CD14-positive monocyte (primary cell): ENCODE results near the gene SLC37A1. TPM values are rescaled to one million over a fixed set of nuclear protein-coding genes. Genes with fewer than 3 reads are reported as not detected.

Source experiments
- DNase-seq, 3 donors: peaks; one replicate each; pipeline ENCODE4 v3.0.0-alpha.2; 2011 to 2022
- H2AFZ ChIP-seq: 2 replicates; pipeline ENCODE4 v1.6.0; 2012; ENCODE audit warnings: mild to moderate bottlenecking, low read depth, low read length, inconsistent platforms; ENCODE audit not compliant: insufficient read depth, poor library complexity, severe bottlenecking
- H3K27ac ChIP-seq, 2 donors: 1 replicate in 1 of 2; 2 replicates in 1 of 2; pipeline ENCODE4 v1.5.1; 2012 to 2013; ENCODE audit warnings: low read length in 2 of 2, control low read depth in 1 of 2, inconsistent platforms in 1 of 2, low read depth in 1 of 2, mild to moderate bottlenecking in 1 of 2
- H3K27me3 ChIP-seq, 2 donors: one replicate each; pipeline versions ENCODE4 v1.6.0 to v1.6.1; 2011 to 2013; ENCODE audit warnings: low read length in 2 of 2; ENCODE audit not compliant: control insufficient read depth in 2 of 2, insufficient read depth in 2 of 2
- H3K36me3 ChIP-seq, 2 donors: replicated peaks in 1 of 2; 1 replicate in 1 of 2; 2 replicates in 1 of 2; pipeline versions ENCODE4 v1.5.1 to v1.6.1; 2012 to 2013; ENCODE audit warnings: low read length in 2 of 2, control low read depth in 1 of 2, inconsistent platforms in 1 of 2, mild to moderate bottlenecking in 1 of 2; ENCODE audit not compliant: insufficient read depth in 2 of 2, control insufficient read depth in 1 of 2
- H3K4me1 ChIP-seq, 2 donors: 1 replicate in 1 of 2; 2 replicates in 1 of 2; pipeline versions ENCODE4 v1.5.1 to v1.6.1; 2012 to 2013; ENCODE audit warnings: low read length in 2 of 2, control low read depth in 1 of 2, inconsistent platforms in 1 of 2, mild to moderate bottlenecking in 1 of 2, moderate library complexity in 1 of 2; ENCODE audit not compliant: insufficient read depth in 2 of 2, control insufficient read depth in 1 of 2
- H3K4me2 ChIP-seq: replicated peaks from 2 replicates; pipeline ENCODE3; 2012; ENCODE audit warnings: low read length, moderate library complexity, mild to moderate bottlenecking; ENCODE audit not compliant: poor library complexity, severe bottlenecking; ENCODE audit errors: extremely low read depth
- H3K4me3 ChIP-seq, 3 experiments: fragments of 200-600 bp in 1 of 3; sonication (generic) in 1 of 3; replicated peaks in 1 of 3; 1 replicate in 2 of 3; 2 replicates in 1 of 3; pipeline ENCODE4 v1.5.1; 2011 to 2013; ENCODE audit warnings: low read length in 3 of 3, mild to moderate bottlenecking in 3 of 3, control low read depth in 2 of 3, low read depth in 2 of 3, inconsistent platforms in 1 of 3, moderate library complexity in 1 of 3
- H3K79me2 ChIP-seq: 2 replicates; pipeline ENCODE4 v1.6.0; 2012; ENCODE audit warnings: mild to moderate bottlenecking, control low read depth, inconsistent platforms, low read length, moderate library complexity; ENCODE audit not compliant: insufficient read depth
- H3K9ac ChIP-seq: 2 replicates; pipeline ENCODE4 v1.6.0; 2017; ENCODE audit warnings: low read length, mild to moderate bottlenecking; ENCODE audit not compliant: insufficient read depth, poor library complexity, severe bottlenecking
- H3K9me3 ChIP-seq, 2 donors: replicated peaks in 1 of 2; 1 replicate in 1 of 2; 2 replicates in 1 of 2; pipeline versions ENCODE4 v1.5.1 to v1.6.1; 2012 to 2013; ENCODE audit warnings: low read length in 2 of 2, control low read depth in 1 of 2; ENCODE audit not compliant: control insufficient read depth in 1 of 2, insufficient read depth in 1 of 2
- H4K20me1 ChIP-seq: 2 replicates; pipeline ENCODE4 v1.6.0; 2012; ENCODE audit warnings: mild to moderate bottlenecking, low read length, control low read depth, moderate library complexity; ENCODE audit not compliant: insufficient read depth
- H3K27ac Mint-ChIP-seq, 7 donors: one replicate each; pipeline ENCODE4 v1.8.0; 2020; ENCODE audit warnings: mild to moderate bottlenecking in 7 of 7, mixed read lengths in 7 of 7, moderate library complexity in 6 of 7, inconsistent platforms in 2 of 7
- H3K27me3 Mint-ChIP-seq, 3 donors: one replicate each; pipeline ENCODE4 v1.8.0; 2021 to 2022; ENCODE audit warnings: low read depth in 3 of 3, mild to moderate bottlenecking in 3 of 3, mixed read lengths in 3 of 3, moderate library complexity in 3 of 3, inconsistent platforms in 1 of 3
- H3K36me3 Mint-ChIP-seq, 2 donors: one replicate each; pipeline ENCODE4 v1.8.0; 2020; ENCODE audit warnings: mixed read lengths in 2 of 2, inconsistent platforms in 1 of 2, mild to moderate bottlenecking in 1 of 2
- H3K4me1 Mint-ChIP-seq: one replicate; pipeline ENCODE4 v1.8.0; 2020; ENCODE audit warnings: mild to moderate bottlenecking, mixed read lengths
- H3K4me3 Mint-ChIP-seq, 2 donors: one replicate each; pipeline ENCODE4 v1.8.0; 2020; ENCODE audit warnings: mild to moderate bottlenecking in 2 of 2, mixed read lengths in 2 of 2, moderate library complexity in 1 of 2
- H3K9me3 Mint-ChIP-seq, 7 donors: one replicate each; pipeline ENCODE4 v1.8.0; 2020 to 2022; ENCODE audit warnings: mixed read lengths in 7 of 7, mild to moderate bottlenecking in 6 of 7, moderate library complexity in 6 of 7, inconsistent platforms in 2 of 7
- CTCF ChIP-seq: fragments of 200-600 bp; IDR thresholded peaks from one replicate; pipeline ENCODE4 v1.8.0; 2022; ENCODE audit warnings: antibody characterized with exemption, mild to moderate bottlenecking
- WGBS: methylation state at CpG from one replicate; pipeline ENCODE4 v1.1.5; 2013; ENCODE audit warnings: missing lambda C conversion rate; ENCODE audit not compliant: insufficient coverage; 5-methylcytosine and 5-hydroxymethylcytosine counted together
- intact Hi-C, 2 donors: fragments of 100-400 bp; cut with micrococcal nuclease; formaldehyde crosslinking; loops; one replicate each; pipeline versions ENCODE4 v1.15.0 to v1.15.1; 2023
- polyA plus RNA-seq, 3 donors: library from polyadenylated mRNA; depleted of rRNA in 1 of 3; unstranded in 2 of 3; stranded (reverse) in 1 of 3; fragments of 300-500 nt in 2 of 3; fragments of >200 nt in 1 of 3; fragmentation: Illumina TruSeq in 2 of 3; gene quantifications; 1 replicate in 2 of 3; 2 replicates in 1 of 3; pipeline ENCODE4 v1.2.3, GENCODE V29; 2012 to 2021

Gene SLC37A1
- polyA plus RNA-seq, 3 donors, result 2.7 to 12.4 (median 4.3) TPM

- Histone ChIP-seq H3K4me2 (peak overlapping the region; percentile 85), H3K4me3 (peak overlapping the region in 1 of 3 experiments; percentile 78), H3K4me1 (peaks cover 15 to 25% of the 10 kb centered on the region in 2 donors), H3K9me3 (no peaks in the 10 kb centered on the region), H4K20me1 (peaks cover 12% of the 10 kb centered on the region), H2AFZ (peak overlapping the region; percentile 93), H3K36me3 (peaks cover 0 to 9% of the 10 kb centered on the region in 2 donors), H3K27me3 (no peaks in the 10 kb centered on the region), H3K79me2 (peaks cover 34% of the 10 kb centered on the region), H3K9ac (no peak overlapping the region), H3K27ac (no peak overlapping the region)
- no peaks in the 10 kb centered on the region for H3K27me3 Mint-ChIP-seq
- TF ChIP-seq CTCF, result no peak
- intact Hi-C loops, result no loop called here
- no peaks in the 10 kb centered on the region for H3K9me3 Mint-ChIP-seq
- WGBS, result 87% methylated on average over 12 of the region's 16 CpGs
- peaks cover 28% of the 10 kb centered on the region for H3K4me1 Mint-ChIP-seq
- DNase-seq, result no peak
- peak overlapping the region in 2 of 7 donors; percentile 22 to 59 for H3K27ac Mint-ChIP-seq
- peak overlapping the region; percentile 7 to 84 for H3K4me3 Mint-ChIP-seq
- H3K36me3 Mint-ChIP-seq, result peaks cover 8 to 10% of the 10 kb centered on the region in 2 donors
Measured at GRCh38 chr21:42512346-42513034, 1.2 kb upstream of the SLC37A1 start.

GRCh38 chr21:42513985-42514882 lies 582 bp downstream of the SLC37A1 start:
- no peaks in the 10 kb centered on the region for H3K9me3 Mint-ChIP-seq
- Histone ChIP-seq H3K27ac (peak overlapping the region in 1 of 2 donors; percentile 79), H3K4me1 (peaks cover 15 to 25% of the 10 kb centered on the region in 2 donors), H3K9me3 (no peaks in the 10 kb centered on the region), H3K27me3 (no peaks in the 10 kb centered on the region), H2AFZ (peak overlapping the region; percentile 94), H3K4me2 (peak overlapping the region; percentile 85), H3K36me3 (peaks cover 13 to 27% of the 10 kb centered on the region in 2 donors), H4K20me1 (peaks cover 14% of the 10 kb centered on the region), H3K9ac (peak overlapping the region; percentile 78), H3K79me2 (peaks cover 36% of the 10 kb centered on the region), H3K4me3 (peak overlapping the region; percentile 74 to 90 (median 78))
- peak; percentile 30 to 54 (median 46) for DNase-seq
- under 1% methylated on average over 68 of the region's 77 CpGs for WGBS
- intact Hi-C loops, result no loop called here
- peaks cover 24 to 28% of the 10 kb centered on the region in 2 donors for H3K36me3 Mint-ChIP-seq
- H3K27me3 Mint-ChIP-seq, result no peaks in the 10 kb centered on the region
- peak overlapping the region; percentile 92 to 97 for H3K4me3 Mint-ChIP-seq
- no peak for TF ChIP-seq CTCF
- peaks cover 21% of the 10 kb centered on the region for H3K4me1 Mint-ChIP-seq
- peak overlapping the region; percentile 56 to 88 (median 76) for H3K27ac Mint-ChIP-seq
